ENCODE data around the gene TNS2. TPM values are rescaled to one million over a fixed set of nuclear protein-coding genes. Genes with fewer than 3 reads are reported as not detected.

Gene TNS2
- total RNA-seq, 6 donors from 2014 or later: 99.1 to 703 (median 197) TPM

DNA sequence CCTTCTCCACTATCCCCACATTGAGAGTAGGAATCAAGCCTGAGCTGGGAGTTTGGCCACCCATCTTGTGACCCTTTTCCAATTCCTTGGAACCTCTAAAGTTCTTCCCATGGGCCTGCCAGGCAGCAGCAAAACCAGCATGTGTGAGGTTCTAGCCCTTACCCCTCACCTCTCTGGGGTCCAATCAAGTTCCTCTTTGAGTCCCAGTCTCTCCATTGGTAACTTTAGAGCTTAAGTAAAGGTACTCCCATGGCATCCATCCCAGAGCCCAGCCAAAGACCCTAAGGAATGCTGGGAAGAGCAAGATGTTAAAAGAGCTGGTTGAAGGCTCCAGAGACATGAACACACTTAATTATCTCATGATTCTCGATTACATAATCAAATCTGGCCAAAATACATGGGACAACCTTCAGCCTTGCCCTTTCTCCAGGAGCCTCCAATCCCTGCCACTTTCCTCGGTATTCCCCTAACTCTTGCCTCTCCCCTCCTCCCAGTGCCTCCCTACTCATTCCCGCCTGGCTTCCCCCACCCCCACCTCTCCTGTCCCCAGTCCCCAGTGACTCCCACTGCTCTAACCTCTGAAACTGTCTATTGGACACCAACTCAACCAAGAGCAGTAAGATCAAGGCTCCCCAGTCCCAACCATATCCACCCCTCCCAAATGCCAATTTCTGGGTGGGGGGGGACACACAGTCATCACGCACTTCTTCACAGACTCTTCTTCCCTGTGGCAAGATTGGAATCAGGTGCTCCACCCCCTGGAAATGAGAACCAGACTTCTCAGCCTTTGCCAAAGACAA, 4.8 kb upstream of the TNS2 start:
- Histone ChIP-seq H3K27ac (peak overlapping the region; percentile 86 to 99 (median 94)), H3K4me3 (peak overlapping the region in 1 of 4 donors; percentile 52), H3K9me3 (no peaks in the 10 kb centered on the region), H3K36me3 (peaks cover 0 to 17% (median 1%) of the 10 kb centered on the region in 4 donors), H3K27me3 (no peaks in the 10 kb centered on the region), H3K4me1 (peaks cover 33 to 43% (median 38%) of the 10 kb centered on the region in 4 donors)
- TF ChIP-seq POLR2A (IDR thresholded peaks at IDR 0.05) (no peak), EP300 (IDR thresholded peaks at IDR 0.05) (no peak), POLR2AphosphoS5 (IDR thresholded peaks at IDR 0.05) (no peak), CTCF (IDR thresholded peaks at IDR 0.05) (no peak)
- DNase-seq: no peak
- WGBS, 2 donors: 58 to 81% methylated on average over 4 of the region's 4 CpGs
- ATAC-seq (ENCODE audit: low FRiP score in 2 of 2): no peak

DNA sequence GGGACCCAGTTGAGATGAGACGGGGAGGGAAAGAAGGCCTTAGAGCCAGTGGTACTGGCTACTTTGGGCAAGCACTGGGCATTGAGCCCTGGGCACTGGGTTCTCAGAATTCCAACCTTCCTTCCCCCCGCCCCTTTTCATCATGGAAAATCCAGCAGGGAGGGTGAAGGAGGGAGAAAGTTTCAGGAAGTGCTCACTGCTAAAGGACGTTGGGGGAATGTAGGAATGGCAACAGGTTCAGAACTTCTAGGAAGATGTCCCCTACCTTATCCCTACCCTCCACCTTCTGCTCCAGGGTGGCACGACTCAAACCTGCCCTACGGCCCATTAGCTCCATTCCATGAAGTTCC, 4.2 kb upstream of the TNS2 start:
- H3K9me3 ChIP-seq: no peaks in the 10 kb centered on the region
- DNase-seq (no peak), ATAC-seq (ENCODE audit: low FRiP score in 2 of 2) (no peak)
- 41 to 53% methylated on average over 4 to 5 of the region's 5 CpGs for WGBS, 2 donors
- H3K36me3 ChIP-seq: peaks cover 0 to 11% (median 0%) of the 10 kb centered on the region in 4 donors
- no peaks in the 10 kb centered on the region for H3K27me3 ChIP-seq
- H3K4me1 ChIP-seq: peaks cover 33 to 48% (median 38%) of the 10 kb centered on the region in 4 donors
- H3K4me3 ChIP-seq: peak overlapping the region in 3 of 4 donors; percentile 52 to 74 (median 66)
- TF ChIP-seq CTCF (IDR thresholded peaks at IDR 0.05) (no peak), POLR2AphosphoS5 (IDR thresholded peaks at IDR 0.05) (peak in 1 of 2 donors; percentile 17), POLR2A (IDR thresholded peaks at IDR 0.05) (peak in 1 of 4 donors; percentile 36)
- H3K27ac ChIP-seq: peak overlapping the region; percentile 86 to 99 (median 94)

DNA sequence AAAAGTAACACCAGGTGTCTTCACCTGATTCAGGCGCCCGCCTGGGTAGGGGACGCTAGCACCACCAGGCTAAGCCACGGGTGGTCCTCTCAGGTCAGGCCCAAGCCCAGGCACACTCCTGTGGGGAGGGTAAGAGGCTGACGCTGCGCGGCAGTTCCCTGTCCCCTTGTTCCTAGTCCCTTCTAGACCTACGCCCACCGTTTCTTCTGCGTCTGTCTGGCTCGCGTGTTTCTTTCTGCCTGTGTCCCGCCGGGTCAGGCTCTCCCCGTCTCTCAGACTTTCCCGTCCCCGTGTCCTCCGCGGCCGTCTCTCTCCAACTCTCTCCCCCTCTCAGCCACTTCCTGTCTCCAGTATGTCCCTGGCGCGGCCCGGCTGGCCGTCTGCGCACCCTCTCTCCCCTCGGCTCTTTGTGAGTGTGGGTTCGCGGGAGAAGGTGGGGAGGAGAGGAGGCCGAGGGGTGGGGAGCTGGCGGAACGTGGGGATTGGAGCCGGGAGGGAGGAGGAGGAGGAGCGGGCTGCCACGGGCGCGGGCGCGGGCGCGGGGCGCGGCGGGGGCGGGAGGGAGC, 3.1 kb upstream of the TNS2 start:
- Histone ChIP-seq H3K36me3 (peaks cover 0 to 4% (median 0%) of the 10 kb centered on the region in 4 donors), H3K4me3 (peak overlapping the region; percentile 52 to 74 (median 60)), H3K9me3 (no peaks in the 10 kb centered on the region), H3K4me1 (peaks cover 34 to 58% (median 46%) of the 10 kb centered on the region in 4 donors), H3K27ac (peak overlapping the region; percentile 86 to 99 (median 94)), H3K27me3 (no peaks in the 10 kb centered on the region)
- DNase-seq: peak; percentile 85 to 94
- TF ChIP-seq POLR2A (IDR thresholded peaks at IDR 0.05) (peak in 2 of 4 donors; percentile 92 to 93), CTCF (IDR thresholded peaks at IDR 0.05) (peak in 1 of 6 experiments; percentile 15), POLR2AphosphoS5 (IDR thresholded peaks at IDR 0.05) (peak; percentile 97), EP300 (IDR thresholded peaks at IDR 0.05) (no peak)
- WGBS, 2 donors: 0% methylated on average over 24 to 29 of the region's 44 CpGs
- ATAC-seq (ENCODE audit: low FRiP score in 2 of 2): peak; percentile 56 to 69

GRCh38 chr12:53047221-53048032, 2.4 kb upstream of the TNS2 start:
- H3K4me3 ChIP-seq: peak overlapping the region; percentile 38 to 74 (median 67)
- H3K27ac ChIP-seq: peak overlapping the region; percentile 97 to 99 (median 98)
- H3K36me3 ChIP-seq: peaks cover 0 to 6% (median 0%) of the 10 kb centered on the region in 4 donors
- TF ChIP-seq POLR2AphosphoS5 (IDR thresholded peaks at IDR 0.05): peak; percentile 11 to 70
- TF ChIP-seq CTCF (IDR thresholded peaks at IDR 0.05): peak; percentile 57 to 80 (median 66)
- TF ChIP-seq POLR2A (IDR thresholded peaks at IDR 0.05): peak in 3 of 4 donors; percentile 73 to 76 (median 75)
- no peak for TF ChIP-seq EP300 (IDR thresholded peaks at IDR 0.05)
- DNase-seq (peak; percentile 88 to 96), ATAC-seq (ENCODE audit: low FRiP score in 2 of 2) (peak; percentile 31 to 49)
- H3K9me3 ChIP-seq: no peaks in the 10 kb centered on the region
- no peaks in the 10 kb centered on the region for H3K27me3 ChIP-seq
- WGBS, 2 donors: 2 to 4% methylated on average over 11 to 23 of the region's 94 CpGs
- peaks cover 41 to 65% (median 53%) of the 10 kb centered on the region in 4 donors for H3K4me1 ChIP-seq

Measured in upper lobe of left lung (tissue), 6 donors.